Trophoblast cell (in vitro differentiated cells and primary cell): ENCODE data around the gene ARAP1.

Source experiments
- DNase-seq, 2 donors: peaks; one replicate each; pipeline ENCODE4 v3.0.0-alpha.2; 2016
- H2AFZ ChIP-seq: 2 replicates; pipeline ENCODE4 v1.6.1; 2013; ENCODE audit warnings: low read length, moderate library complexity, mild to moderate bottlenecking; ENCODE audit not compliant: insufficient read depth, poor library complexity
- H2AK5ac ChIP-seq: 2 replicates; pipeline ENCODE4 v1.6.1; 2013; ENCODE audit warnings: mild to moderate bottlenecking, low read length
- H2BK120ac ChIP-seq: 2 replicates; pipeline ENCODE4 v1.6.1; 2013; ENCODE audit warnings: low read length, mild to moderate bottlenecking, moderate library complexity; ENCODE audit not compliant: insufficient read depth, poor library complexity
- H2BK12ac ChIP-seq: 2 replicates; pipeline ENCODE4 v1.6.1; 2013; ENCODE audit warnings: mild to moderate bottlenecking, low read length, moderate library complexity
- H2BK5ac ChIP-seq: 2 replicates; pipeline ENCODE4 v1.6.1; 2013; ENCODE audit warnings: low read length, low read depth, moderate library complexity, mild to moderate bottlenecking; ENCODE audit not compliant: poor library complexity
- H3K14ac ChIP-seq: 2 replicates; pipeline ENCODE4 v1.6.1; 2013; ENCODE audit warnings: mild to moderate bottlenecking, low read length
- H3K18ac ChIP-seq: 2 replicates; pipeline ENCODE4 v1.6.1; 2013; ENCODE audit warnings: mild to moderate bottlenecking, low read length
- H3K23ac ChIP-seq: 2 replicates; pipeline ENCODE4 v1.6.1; 2013; ENCODE audit warnings: low read length
- H3K27ac ChIP-seq: 2 replicates; pipeline ENCODE4 v1.5.1; 2013; ENCODE audit warnings: low read depth, mild to moderate bottlenecking, inconsistent platforms, low read length, moderate library complexity
- H3K27me3 ChIP-seq: 2 replicates; pipeline ENCODE4 v1.6.1; 2013; ENCODE audit warnings: inconsistent platforms, mild to moderate bottlenecking, low read length, moderate library complexity; ENCODE audit not compliant: insufficient read depth
- H3K36me3 ChIP-seq, 2 experiments: 1 replicate in 1 of 2; 2 replicates in 1 of 2; pipeline ENCODE4 v1.6.1; 2013; ENCODE audit warnings: low read length in 2 of 2, mild to moderate bottlenecking in 2 of 2, moderate library complexity in 1 of 2; ENCODE audit not compliant: insufficient read depth in 2 of 2, control insufficient read depth in 1 of 2
- H3K4ac ChIP-seq: 2 replicates; pipeline ENCODE4 v1.6.1; 2013; ENCODE audit warnings: low read depth, mild to moderate bottlenecking, low read length, moderate library complexity
- H3K4me1 ChIP-seq, 2 experiments: 1 replicate in 1 of 2; 2 replicates in 1 of 2; pipeline ENCODE4 v1.6.1; 2013; ENCODE audit warnings: low read length in 2 of 2, mild to moderate bottlenecking in 2 of 2, moderate library complexity in 1 of 2; ENCODE audit not compliant: insufficient read depth in 2 of 2, control insufficient read depth in 1 of 2
- H3K4me2 ChIP-seq: 2 replicates; pipeline ENCODE4 v1.6.1; 2013; ENCODE audit warnings: inconsistent platforms, mild to moderate bottlenecking, low read length, moderate library complexity
- H3K4me3 ChIP-seq: 2 replicates; pipeline ENCODE4 v1.5.1; 2013; ENCODE audit warnings: mild to moderate bottlenecking, low read depth, low read length, inconsistent platforms
- H3K79me1 ChIP-seq: one replicate; pipeline ENCODE4 v1.6.1; 2013; ENCODE audit warnings: low read length
- H3K79me2 ChIP-seq: 2 replicates; pipeline ENCODE4 v1.6.1; 2013; ENCODE audit warnings: low read length, mild to moderate bottlenecking; ENCODE audit not compliant: control insufficient read depth, insufficient read depth, poor library complexity
- H3K9ac ChIP-seq: 2 replicates; pipeline ENCODE4 v1.6.1; 2013; ENCODE audit warnings: mild to moderate bottlenecking, low read length
- H3K9me3 ChIP-seq: 2 replicates; pipeline ENCODE4 v1.6.1; 2013; ENCODE audit warnings: low read depth, mild to moderate bottlenecking, control low read depth, inconsistent platforms, low read length; ENCODE audit not compliant: insufficient read depth
- H4K12ac ChIP-seq: 2 replicates; pipeline ENCODE4 v1.6.1; 2013; ENCODE audit warnings: low read depth, mild to moderate bottlenecking, low read length, moderate library complexity
- H4K8ac ChIP-seq: 2 replicates; pipeline ENCODE4 v1.6.1; 2013; ENCODE audit warnings: low read depth, mild to moderate bottlenecking, low read length, moderate library complexity
- H4K91ac ChIP-seq: one replicate; pipeline ENCODE4 v1.6.1; 2013; ENCODE audit warnings: low read depth, mild to moderate bottlenecking, low read length, moderate library complexity
- WGBS: extraction: QIAGEN DNeasy Blood & Tissue Kit; methylation state at CpG from one replicate; pipeline ENCODE4 v1.1.7; 2013; ENCODE audit warnings: missing lambda C conversion rate; ENCODE audit not compliant: insufficient read length, insufficient coverage; ENCODE audit errors: extremely low coverage; 5-methylcytosine and 5-hydroxymethylcytosine counted together

ARAP1 gene

GRCh38 chr11:72746821-72747220, 5.4 kb downstream of the ARAP1 start:
- no peak overlapping the region for H3K9ac ChIP-seq
- H3K4me2 ChIP-seq: no peak overlapping the region
- H2BK120ac ChIP-seq: no peak overlapping the region
- no peak for DNase-seq
- no peak overlapping the region for H4K91ac ChIP-seq
- WGBS: no CpG with 5 or more reads among the region's 3 CpGs
- H2AFZ ChIP-seq: no peak overlapping the region
- H2BK12ac ChIP-seq: no peak overlapping the region
- no peak overlapping the region for H3K27ac ChIP-seq
- no peak overlapping the region for H4K8ac ChIP-seq
- H2BK5ac ChIP-seq: no peak overlapping the region
- H3K79me1 ChIP-seq: peaks cover 4% of the 10 kb centered on the region
- H4K12ac ChIP-seq: no peak overlapping the region
- no peaks in the 10 kb centered on the region for H3K27me3 ChIP-seq
- H3K79me2 ChIP-seq: no peaks in the 10 kb centered on the region
- no peak overlapping the region for H2AK5ac ChIP-seq
- H3K4ac ChIP-seq: no peak overlapping the region
- H3K4me3 ChIP-seq: no peak overlapping the region
- H3K36me3 ChIP-seq: no peaks in the 10 kb centered on the region
- H3K23ac ChIP-seq: no peak overlapping the region
- H3K4me1 ChIP-seq: peaks cover 21 to 23% of the 10 kb centered on the region in 2 experiments
- no peak overlapping the region for H3K18ac ChIP-seq
- H3K14ac ChIP-seq: no peak overlapping the region
- no peaks in the 10 kb centered on the region for H3K9me3 ChIP-seq

GRCh38 chr11:72745925-72746550, 6.2 kb downstream of the ARAP1 start:
- H3K36me3 ChIP-seq: no peaks in the 10 kb centered on the region
- H3K9ac ChIP-seq: no peak overlapping the region
- no peak overlapping the region for H3K14ac ChIP-seq

GRCh38 chr11:72745511-72745910, 6.7 kb downstream of the ARAP1 start:
- H2AFZ ChIP-seq: no peak overlapping the region
- H3K4me2 ChIP-seq: no peak overlapping the region
- H3K79me2 ChIP-seq: peaks cover 2% of the 10 kb centered on the region
- WGBS: no CpG with 5 or more reads among the region's 5 CpGs
- DNase-seq: no peak
- H4K12ac ChIP-seq: no peak overlapping the region
- H3K4ac ChIP-seq: no peak overlapping the region
- H3K23ac ChIP-seq: no peak overlapping the region
- no peak overlapping the region for H4K8ac ChIP-seq
- H3K9me3 ChIP-seq: no peaks in the 10 kb centered on the region
- no peaks in the 10 kb centered on the region for H3K27me3 ChIP-seq
- no peak overlapping the region for H3K14ac ChIP-seq
- no peak overlapping the region for H2AK5ac ChIP-seq
- H3K79me1 ChIP-seq: peaks cover 13% of the 10 kb centered on the region
- peaks cover 27 to 28% of the 10 kb centered on the region in 2 experiments for H3K4me1 ChIP-seq
- no peak overlapping the region for H3K4me3 ChIP-seq
- no peak overlapping the region for H2BK12ac ChIP-seq
- H3K9ac ChIP-seq: no peak overlapping the region
- H2BK5ac ChIP-seq: no peak overlapping the region
- no peak overlapping the region for H2BK120ac ChIP-seq
- H3K18ac ChIP-seq: no peak overlapping the region
- no peaks in the 10 kb centered on the region for H3K36me3 ChIP-seq
- no peak overlapping the region for H3K27ac ChIP-seq
- no peak overlapping the region for H4K91ac ChIP-seq

More at GRCh38 chr11:72745925-72746550, 6.2 kb downstream of the ARAP1 start:
- H3K27ac ChIP-seq: no peak overlapping the region
- H2BK12ac ChIP-seq: no peak overlapping the region
- peak in 1 of 2 donors; percentile 58 for DNase-seq
- no peak overlapping the region for H3K4ac ChIP-seq
- peaks cover 22 to 23% of the 10 kb centered on the region in 2 experiments for H3K4me1 ChIP-seq
- no peak overlapping the region for H3K23ac ChIP-seq
- H3K4me2 ChIP-seq: no peak overlapping the region
- no peak overlapping the region for H2BK5ac ChIP-seq
- no peak overlapping the region for H3K18ac ChIP-seq
- no peak overlapping the region for H2AK5ac ChIP-seq
- peaks cover 2% of the 10 kb centered on the region for H3K79me2 ChIP-seq
- no peak overlapping the region for H2BK120ac ChIP-seq
- no peak overlapping the region for H4K8ac ChIP-seq
- no peak overlapping the region for H4K12ac ChIP-seq
- peaks cover 9% of the 10 kb centered on the region for H3K79me1 ChIP-seq
- no peak overlapping the region for H4K91ac ChIP-seq
- H3K9me3 ChIP-seq: no peaks in the 10 kb centered on the region
- no CpG with 5 or more reads among the region's 11 CpGs for WGBS
- no peak overlapping the region for H2AFZ ChIP-seq
- no peaks in the 10 kb centered on the region for H3K27me3 ChIP-seq
- H3K4me3 ChIP-seq: no peak overlapping the region

GRCh38 chr11:72744474-72744873, 7.7 kb downstream of the ARAP1 start:
- Histone ChIP-seq H3K4me3 (no peak overlapping the region), H3K18ac (no peak overlapping the region), H3K4me1 (peaks cover 27 to 28% of the 10 kb centered on the region in 2 experiments), H2BK5ac (no peak overlapping the region), H3K9me3 (no peaks in the 10 kb centered on the region), H3K79me2 (peaks cover 2% of the 10 kb centered on the region), H4K91ac (no peak overlapping the region), H3K36me3 (no peaks in the 10 kb centered on the region), H4K12ac (no peak overlapping the region), H2AK5ac (no peak overlapping the region), H2BK12ac (no peak overlapping the region), H3K79me1 (peaks cover 13% of the 10 kb centered on the region), H3K9ac (no peak overlapping the region), H3K4ac (no peak overlapping the region), H4K8ac (no peak overlapping the region), H3K23ac (no peak overlapping the region), H3K27me3 (no peaks in the 10 kb centered on the region), H2BK120ac (no peak overlapping the region), H3K14ac (no peak overlapping the region), H3K27ac (no peak overlapping the region), H3K4me2 (no peak overlapping the region), H2AFZ (no peak overlapping the region)
- DNase-seq: no peak
- WGBS: no CpG with 5 or more reads among the region's 6 CpGs
